Bronchial epithelial cell (primary cell): Measurements from ENCODE around the gene SPPL3. TPM values are rescaled to one million over a fixed set of nuclear protein-coding genes. Genes with fewer than 3 reads are reported as not detected.

ENCODE experiments used
- DNase-seq: peaks from one replicate; pipeline ENCODE4 v3.0.0-alpha.2; 2010; ENCODE audit warnings: low read depth
- FAIRE-seq: peaks from 2 replicates; lab custom pipeline; 2011; peaks lifted over from hg19 to GRCh38; lab: Jason Lieb, UNC
- H3K27me3 ChIP-seq: 2 replicates; pipeline ENCODE4 v1.5.1; 2011; ENCODE audit warnings: low read length; ENCODE audit not compliant: control insufficient read depth, insufficient read depth
- H3K36me3 ChIP-seq: 2 replicates; pipeline ENCODE4 v1.5.1; 2011; ENCODE audit warnings: low read length; ENCODE audit not compliant: control insufficient read depth, insufficient read depth
- H3K4me3 ChIP-seq: 2 replicates; pipeline ENCODE4 v1.5.1; 2011; ENCODE audit warnings: mild to moderate bottlenecking, low read depth, low read length, control low read depth
- total RNA-seq: library from RNA; depleted of rRNA; stranded (reverse); fragments of >200 nt; gene quantifications from 2 replicates; pipeline ENCODE4 v1.2.1, GENCODE V29; 2014
- TF ChIP-seq, protein P1 (sequence below): IDR thresholded peaks from 2 replicates; pipeline ENCODE4 v1.5.1; 2011; ENCODE audit warnings: mild to moderate bottlenecking, moderate library complexity, low read length, control low read depth, inconsistent platforms; ENCODE audit not compliant: insufficient read depth, severe bottlenecking

SPPL3 gene
- total RNA-seq, 1 donor from 2014 or later: 4.2 TPM

DNA sequence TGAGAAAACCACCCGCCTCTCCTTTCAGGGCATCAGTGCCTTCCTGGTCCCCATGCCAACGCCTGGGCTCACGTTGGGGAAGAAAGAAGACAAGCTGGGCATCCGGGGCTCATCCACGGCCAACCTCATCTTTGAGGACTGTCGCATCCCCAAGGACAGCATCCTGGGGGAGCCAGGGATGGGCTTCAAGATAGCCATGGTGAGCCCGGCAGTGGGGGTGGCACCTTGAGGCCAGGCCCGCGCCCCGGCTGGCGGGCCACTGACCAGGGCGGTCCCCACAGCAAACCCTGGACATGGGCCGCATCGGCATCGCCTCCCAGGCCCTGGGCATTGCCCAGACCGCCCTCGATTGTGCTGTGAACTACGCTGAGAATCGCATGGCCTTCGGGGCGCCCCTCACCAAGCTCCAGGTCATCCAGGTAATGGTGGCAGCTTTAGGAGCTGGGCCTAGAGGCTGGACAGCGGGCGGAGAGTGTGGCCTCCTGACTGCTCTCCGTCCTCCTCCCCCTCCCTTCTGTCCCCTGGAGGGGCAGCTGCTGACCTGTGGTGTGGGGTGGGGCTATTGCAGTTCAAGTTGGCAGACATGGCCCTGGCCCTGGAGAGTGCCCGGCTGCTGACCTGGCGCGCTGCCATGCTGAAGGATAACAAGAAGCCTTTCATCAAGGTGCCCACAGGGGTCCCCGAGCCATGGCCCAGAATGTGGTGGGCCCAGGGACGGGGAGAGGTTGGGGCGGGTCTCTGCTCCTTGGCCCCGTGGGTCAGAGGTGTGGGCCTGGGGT, 165.7 kb downstream of the SPPL3 start:
- TF ChIP-seq, protein P1, sequence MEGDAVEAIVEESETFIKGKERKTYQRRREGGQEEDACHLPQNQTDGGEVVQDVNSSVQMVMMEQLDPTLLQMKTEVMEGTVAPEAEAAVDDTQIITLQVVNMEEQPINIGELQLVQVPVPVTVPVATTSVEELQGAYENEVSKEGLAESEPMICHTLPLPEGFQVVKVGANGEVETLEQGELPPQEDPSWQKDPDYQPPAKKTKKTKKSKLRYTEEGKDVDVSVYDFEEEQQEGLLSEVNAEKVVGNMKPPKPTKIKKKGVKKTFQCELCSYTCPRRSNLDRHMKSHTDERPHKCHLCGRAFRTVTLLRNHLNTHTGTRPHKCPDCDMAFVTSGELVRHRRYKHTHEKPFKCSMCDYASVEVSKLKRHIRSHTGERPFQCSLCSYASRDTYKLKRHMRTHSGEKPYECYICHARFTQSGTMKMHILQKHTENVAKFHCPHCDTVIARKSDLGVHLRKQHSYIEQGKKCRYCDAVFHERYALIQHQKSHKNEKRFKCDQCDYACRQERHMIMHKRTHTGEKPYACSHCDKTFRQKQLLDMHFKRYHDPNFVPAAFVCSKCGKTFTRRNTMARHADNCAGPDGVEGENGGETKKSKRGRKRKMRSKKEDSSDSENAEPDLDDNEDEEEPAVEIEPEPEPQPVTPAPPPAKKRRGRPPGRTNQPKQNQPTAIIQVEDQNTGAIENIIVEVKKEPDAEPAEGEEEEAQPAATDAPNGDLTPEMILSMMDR: no peak
- Histone ChIP-seq H3K4me3 (no peak overlapping the region), H3K27me3 (no peaks in the 10 kb centered on the region), H3K36me3 (no peaks in the 10 kb centered on the region)
- no peak for FAIRE-seq
- DNase-seq: no peak

DNA sequence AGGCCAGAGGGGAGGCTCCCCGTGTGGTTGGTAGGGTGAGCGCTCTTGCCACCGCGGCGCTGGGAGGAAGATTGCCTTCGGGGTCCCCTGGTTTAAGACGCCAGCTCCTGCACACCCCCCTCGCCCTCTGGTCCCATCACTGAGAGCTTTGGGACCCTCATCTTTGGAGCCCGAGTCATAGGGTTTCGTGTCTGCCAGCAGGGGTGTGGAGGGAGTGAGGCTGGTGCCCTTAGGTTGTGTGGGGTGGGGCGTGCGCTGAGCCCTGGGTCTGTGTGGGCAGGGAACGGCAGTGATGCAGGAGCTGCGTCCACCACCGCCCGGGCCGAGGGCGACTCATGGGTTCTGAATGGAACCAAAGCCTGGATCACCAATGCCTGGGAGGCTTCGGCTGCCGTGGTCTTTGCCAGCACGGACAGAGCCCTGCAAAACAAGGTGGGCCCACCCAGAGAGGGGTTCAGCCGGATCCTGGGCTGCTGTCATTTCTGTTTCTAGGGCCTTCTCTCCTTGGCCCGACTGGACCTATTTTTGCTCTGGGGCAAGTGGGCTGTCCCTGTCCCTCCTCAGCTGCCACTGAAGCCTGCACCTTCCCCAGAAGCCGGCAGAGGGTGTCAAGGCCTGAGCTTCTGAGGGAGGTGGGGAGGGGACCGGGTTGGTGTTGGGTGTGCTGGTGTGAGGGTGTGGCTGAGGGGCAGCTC, 166.5 kb downstream of the SPPL3 start:
- Histone ChIP-seq H3K4me3 (no peak overlapping the region), H3K36me3 (no peaks in the 10 kb centered on the region), H3K27me3 (no peaks in the 10 kb centered on the region)
- DNase-seq: no peak
- TF ChIP-seq, protein P1: peak; percentile 20
- no peak for FAIRE-seq

DNA sequence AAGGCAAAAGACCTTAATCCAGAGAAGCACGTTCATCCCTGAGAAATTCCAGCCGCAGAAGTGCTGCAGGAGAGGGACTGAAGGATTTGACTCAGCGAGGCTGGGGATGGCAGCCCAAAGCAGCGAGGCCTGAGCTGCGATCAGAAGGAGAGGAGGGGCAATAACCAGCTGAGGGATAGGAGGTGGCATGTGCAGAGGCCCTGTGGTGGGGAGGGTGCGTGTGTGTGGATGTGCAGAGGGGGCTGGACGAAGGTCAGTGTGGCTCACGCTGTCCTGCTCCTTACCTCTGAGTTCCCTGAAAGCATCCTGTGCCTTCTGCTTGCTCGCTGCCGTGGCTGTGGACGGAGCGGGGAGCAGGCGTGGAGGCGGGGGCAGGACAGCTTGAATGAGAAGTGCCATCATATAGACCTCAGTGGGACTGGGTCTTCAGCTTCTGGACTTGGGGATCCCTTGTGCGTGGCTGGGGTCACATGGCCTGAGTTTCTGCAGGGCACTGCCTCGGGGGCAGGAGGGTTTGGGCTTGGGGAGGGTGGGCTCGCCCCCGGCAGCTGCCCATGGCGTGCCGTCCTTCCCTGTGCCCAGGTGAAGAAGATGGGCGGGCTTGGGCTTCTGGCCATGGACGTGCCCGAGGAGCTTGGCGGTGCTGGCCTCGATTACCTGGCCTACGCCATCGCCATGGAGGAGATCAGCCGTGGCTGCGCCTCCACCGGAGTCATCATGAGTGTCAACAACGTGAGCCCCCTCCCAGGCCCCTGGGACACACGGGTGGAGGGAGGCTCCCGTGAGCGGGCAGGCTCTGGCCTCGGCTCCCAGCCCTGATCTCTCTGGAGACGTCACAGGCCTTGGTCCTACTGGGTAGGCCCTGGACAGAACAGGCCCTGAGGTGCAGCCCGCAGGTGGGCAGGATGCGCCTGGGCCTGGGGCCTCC, 167.5 kb downstream of the SPPL3 start:
- H3K36me3 ChIP-seq: no peaks in the 10 kb centered on the region
- no peaks in the 10 kb centered on the region for H3K27me3 ChIP-seq
- H3K4me3 ChIP-seq: no peak overlapping the region
- no peak for FAIRE-seq
- TF ChIP-seq, protein P1: no peak
- no peak for DNase-seq

DNA sequence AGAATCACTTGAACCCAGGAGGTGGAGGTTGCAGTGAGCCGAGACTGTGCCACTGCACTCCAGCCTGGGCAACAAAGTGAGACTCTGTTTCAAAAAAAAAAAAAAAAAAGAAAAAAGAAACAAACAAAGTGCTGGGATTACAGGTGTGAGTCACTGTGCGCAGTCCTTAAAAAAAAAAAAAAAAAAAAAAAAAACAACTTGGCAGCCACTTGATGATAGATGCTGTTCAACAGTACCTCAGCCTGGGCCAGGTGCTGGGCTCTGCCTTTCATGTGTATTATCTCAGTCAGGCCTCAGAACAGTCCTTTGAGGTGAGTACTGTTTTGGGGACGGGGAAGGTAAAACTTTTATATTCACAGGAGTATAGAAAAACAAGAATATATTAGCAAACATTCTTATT, 169.0 kb downstream of the SPPL3 start:
- Histone ChIP-seq H3K27me3 (no peaks in the 10 kb centered on the region), H3K36me3 (no peaks in the 10 kb centered on the region), H3K4me3 (no peak overlapping the region)
- FAIRE-seq (no peak), DNase-seq (peak; percentile 64)
- TF ChIP-seq, protein P1: no peak

DNA sequence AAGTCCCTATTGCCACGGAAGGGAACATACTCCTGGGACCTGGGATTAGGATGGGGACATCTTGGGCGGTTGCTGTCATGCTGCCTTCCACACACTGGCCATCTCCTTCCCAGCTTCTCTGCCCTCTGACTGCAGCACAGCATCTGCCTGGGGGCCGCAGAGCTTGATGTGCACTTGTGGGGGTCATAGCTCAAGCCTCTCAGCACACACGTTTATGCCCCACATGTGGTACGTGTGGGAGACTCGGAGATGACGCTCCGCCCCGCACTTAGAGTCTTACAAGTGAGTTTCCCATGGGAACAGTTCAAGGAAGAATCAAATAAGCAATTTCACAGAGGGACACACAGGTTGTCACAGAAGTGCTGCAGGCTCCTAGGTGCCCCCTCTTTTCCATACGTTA, 169.9 kb downstream of the SPPL3 start:
- Histone ChIP-seq H3K4me3 (no peak overlapping the region), H3K27me3 (no peaks in the 10 kb centered on the region), H3K36me3 (no peaks in the 10 kb centered on the region)
- FAIRE-seq (no peak), DNase-seq (no peak)
- TF ChIP-seq, protein P1: no peak
